HepG2 (cell line): ENCODE data around the gene PEA15. TPM values are rescaled to one million over a fixed set of nuclear protein-coding genes. Genes with fewer than 3 reads are reported as not detected.
A peak's percentile ranks its signal among the peaks of the same experiment; 100 is the strongest.

Experiments
- ATF7 ChIP-seq, 2 experiments: fragments of 450-650 bp in 1 of 2; sonication (generic) in 1 of 2; formaldehyde crosslinking in 1 of 2; IDR thresholded peaks; 2 replicates each; pipeline versions ENCODE4 v1.4.0 to v1.6.1; 2016 to 2020; ENCODE audit warnings: antibody characterized with exemption in 1 of 2, mild to moderate bottlenecking in 1 of 2, missing genetic modification reagents in 1 of 2
- DDIT3 ChIP-seq: sonication (generic); formaldehyde crosslinking; IDR thresholded peaks from 2 replicates; pipeline ENCODE4 v1.4.0; 2020; ENCODE audit warnings: mild to moderate bottlenecking, missing genetic modification reagents
- KIAA2018 ChIP-seq: sonication (generic); formaldehyde crosslinking; IDR thresholded peaks from 2 replicates; pipeline ENCODE4 v1.5.0; 2020; ENCODE audit warnings: mild to moderate bottlenecking, missing genetic modification reagents, borderline replicate concordance
- MAX ChIP-seq: IDR thresholded peaks from 2 replicates; pipeline ENCODE4 v1.6.1; 2012; ENCODE audit warnings: inconsistent platforms
- NRL ChIP-seq: sonication (generic); formaldehyde crosslinking; IDR thresholded peaks from 2 replicates; pipeline ENCODE4 v1.5.0; 2020; ENCODE audit warnings: missing genetic modification reagents, mild to moderate bottlenecking, moderate library complexity, borderline replicate concordance
- SMYD3 ChIP-seq: sonication (generic); formaldehyde crosslinking; IDR thresholded peaks from 2 replicates; pipeline ENCODE4 v1.8.1; 2023; ENCODE audit warnings: mild to moderate bottlenecking, missing genetic modification reagents
- YEATS2 ChIP-seq: sonication (generic); formaldehyde crosslinking; IDR thresholded peaks from 2 replicates; pipeline ENCODE4 v1.4.0; 2020; ENCODE audit warnings: missing genetic modification reagents, borderline replicate concordance
- ZFP41 ChIP-seq: sonication (generic); formaldehyde crosslinking; IDR thresholded peaks from 2 replicates; pipeline ENCODE4 v1.4.0; 2020; ENCODE audit warnings: mild to moderate bottlenecking, missing genetic modification reagents, borderline replicate concordance
- ZKSCAN8 ChIP-seq: IDR thresholded peaks from 2 replicates; pipeline ENCODE4 v1.6.1; 2016; ENCODE audit warnings: borderline replicate concordance, missing genetic modification reagents, missing compliant biosample characterization
- ZMAT3 ChIP-seq: sonication (generic); formaldehyde crosslinking; conservative IDR thresholded peaks from 2 replicates; pipeline ENCODE4 v1.7.0; 2021; ENCODE audit warnings: missing genetic modification reagents
- ZNF180 ChIP-seq: sonication (generic); formaldehyde crosslinking; IDR thresholded peaks from 2 replicates; pipeline ENCODE4 v1.4.0; 2020; ENCODE audit warnings: low read depth, missing genetic modification reagents, borderline replicate concordance
- ZNF329 ChIP-seq: sonication (generic); formaldehyde crosslinking; IDR thresholded peaks from 2 replicates; pipeline ENCODE4 v1.9.0; 2021; ENCODE audit warnings: low read depth, mild to moderate bottlenecking, missing genetic modification reagents
- ZNF430 ChIP-seq: sonication (generic); formaldehyde crosslinking; IDR thresholded peaks from 2 replicates; pipeline ENCODE4 v1.9.0; 2021; ENCODE audit warnings: mild to moderate bottlenecking, missing genetic modification reagents
- ZNF503 ChIP-seq: sonication (generic); formaldehyde crosslinking; IDR thresholded peaks from 2 replicates; pipeline ENCODE4 v1.4.0; 2020; ENCODE audit warnings: missing genetic modification reagents
- ZNF530 ChIP-seq: sonication (generic); formaldehyde crosslinking; IDR thresholded peaks from 2 replicates; pipeline ENCODE4 v1.5.0; 2020; ENCODE audit warnings: low read depth, mild to moderate bottlenecking, missing genetic modification reagents
- ZNF552 ChIP-seq: sonication (generic); formaldehyde crosslinking; IDR thresholded peaks from 2 replicates; pipeline ENCODE4 v1.9.0; 2022; ENCODE audit warnings: missing genetic modification reagents, mild to moderate bottlenecking, borderline replicate concordance
- ZNF670 ChIP-seq: sonication (generic); formaldehyde crosslinking; IDR thresholded peaks from 2 replicates; pipeline ENCODE4 v1.8.0; 2022; ENCODE audit warnings: mild to moderate bottlenecking, missing genetic modification reagents, borderline replicate concordance
- polyA plus RNA-seq, 8 experiments: library from polyadenylated mRNA; depleted of rRNA in 3 of 8; stranded (reverse) in 7 of 8; unstranded in 1 of 8; fragments of >200 nt; fragmentation: Illumina TruSeq in 4 of 8; extraction: Trizol in 4 of 8; gene quantifications; 2 replicates each; pipeline versions ENCODE4 v1.2.1 to v1.2.3, GENCODE V29; 2011 to 2016; ENCODE audit warnings: low read depth in 4 of 8, missing spikeins in 1 of 8, mixed read lengths in 1 of 8; ENCODE audit not compliant: insufficient read depth in 1 of 8
- total RNA-seq, 5 experiments: library from RNA; depleted of rRNA; stranded (reverse); fragments of >200 nt; fragmentation: Illumina TruSeq; extraction: Trizol; gene quantifications; 2 replicates each; pipeline ENCODE4 v1.2.3, GENCODE V29; 2016; ENCODE audit warnings: low read depth in 1 of 5

The PEA15 gene
- total and polyA plus RNA-seq, 2 of the 13 experiments (the other 11 are each of a cell fraction or from before 2014, with no cell fraction given), result 12.1 to 35.2 TPM

- TF ChIP-seq ZNF670 (CRISPR knock-in tag), result peak; percentile 39; the same call in 1 of the 2 replicates
- TF ChIP-seq SMYD3 (CRISPR knock-in tag), result no peak
- no peak for TF ChIP-seq ZKSCAN8
- peak; percentile 74 for TF ChIP-seq ZMAT3 (CRISPR knock-in tag)
- TF ChIP-seq NRL (CRISPR knock-in tag), result peak; percentile 95; the same call in 1 of the 2 replicates
- TF ChIP-seq ZNF530 (CRISPR knock-in tag), result peak; percentile 61; the same call in 1 of the 2 replicates
- no peak for TF ChIP-seq ZNF503 (CRISPR knock-in tag)
- no peak for TF ChIP-seq KIAA2018
- TF ChIP-seq ZNF180 (CRISPR knock-in tag), result no peak
- TF ChIP-seq ZNF430 (CRISPR knock-in tag), result peak; percentile 82; the same call in 1 of the 2 replicates
- TF ChIP-seq DDIT3 (CRISPR knock-in tag), result no peak
- peak; percentile 92 for TF ChIP-seq YEATS2 (CRISPR knock-in tag)
- TF ChIP-seq ZNF329 (CRISPR knock-in tag), result peak; percentile 87; the same call in 1 of the 2 replicates
- no peak for TF ChIP-seq ATF7 (IDR thresholded peaks at IDR 0.05)
- TF ChIP-seq ATF7 (CRISPR knock-in tag; IDR thresholded peaks at IDR 0.05), result no peak
- TF ChIP-seq ZNF552 (CRISPR knock-in tag), result peak; percentile 69; the same call in 1 of the 2 replicates
- TF ChIP-seq MAX, result peak; percentile 61
- TF ChIP-seq ZFP41 (CRISPR knock-in tag), result 0 out of 2 replicates have a peak, but pooled peaks have one; percentile 56
These were observed 57.0 kb downstream of the PEA15 start, which contains the start of gene DCAF8 (continued) for GRCh38 chr1:160261893-160262794.
